ENCODE measurements around the gene ADSL.

DNA sequence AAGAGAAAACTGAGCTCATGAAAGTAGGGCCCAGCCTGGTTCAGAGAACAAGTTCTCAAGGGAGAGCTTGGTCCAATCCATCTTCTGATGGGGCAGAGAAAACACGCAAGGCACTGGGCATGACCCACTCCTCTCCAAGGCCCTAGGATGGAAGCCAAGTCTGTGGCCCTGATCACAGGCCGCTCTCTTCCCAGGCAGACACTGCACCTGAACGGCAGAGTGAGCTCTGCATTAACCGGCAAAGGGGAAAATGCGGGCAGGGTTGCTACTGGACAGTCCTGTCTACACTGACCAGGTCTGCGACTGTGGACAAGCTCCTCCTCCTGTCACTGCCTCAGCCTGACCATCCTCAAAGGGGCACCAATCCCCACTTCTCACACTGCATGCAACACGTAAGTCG, 73.4 kb downstream of the ADSL start:
- TF ChIP-seq, protein P1, sequence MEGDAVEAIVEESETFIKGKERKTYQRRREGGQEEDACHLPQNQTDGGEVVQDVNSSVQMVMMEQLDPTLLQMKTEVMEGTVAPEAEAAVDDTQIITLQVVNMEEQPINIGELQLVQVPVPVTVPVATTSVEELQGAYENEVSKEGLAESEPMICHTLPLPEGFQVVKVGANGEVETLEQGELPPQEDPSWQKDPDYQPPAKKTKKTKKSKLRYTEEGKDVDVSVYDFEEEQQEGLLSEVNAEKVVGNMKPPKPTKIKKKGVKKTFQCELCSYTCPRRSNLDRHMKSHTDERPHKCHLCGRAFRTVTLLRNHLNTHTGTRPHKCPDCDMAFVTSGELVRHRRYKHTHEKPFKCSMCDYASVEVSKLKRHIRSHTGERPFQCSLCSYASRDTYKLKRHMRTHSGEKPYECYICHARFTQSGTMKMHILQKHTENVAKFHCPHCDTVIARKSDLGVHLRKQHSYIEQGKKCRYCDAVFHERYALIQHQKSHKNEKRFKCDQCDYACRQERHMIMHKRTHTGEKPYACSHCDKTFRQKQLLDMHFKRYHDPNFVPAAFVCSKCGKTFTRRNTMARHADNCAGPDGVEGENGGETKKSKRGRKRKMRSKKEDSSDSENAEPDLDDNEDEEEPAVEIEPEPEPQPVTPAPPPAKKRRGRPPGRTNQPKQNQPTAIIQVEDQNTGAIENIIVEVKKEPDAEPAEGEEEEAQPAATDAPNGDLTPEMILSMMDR (IDR thresholded peaks at IDR 0.05), result no peak
- TF ChIP-seq POLR2A (IDR thresholded peaks at IDR 0.05), result no peak
